ENCODE results near the gene SULT1C3. TPM values are rescaled to one million over a fixed set of nuclear protein-coding genes. Genes with fewer than 3 reads are reported as not detected.
"Not testable (repeated sequence)": the region's sequence is repeated elsewhere in the genome, so short reads cannot be mapped to it uniquely, and the experiment has no call there.

SULT1C3 gene
- polyA plus RNA-seq, 2 of the 4 experiments (the other 2 are of a cell fraction): not detected

DNA sequence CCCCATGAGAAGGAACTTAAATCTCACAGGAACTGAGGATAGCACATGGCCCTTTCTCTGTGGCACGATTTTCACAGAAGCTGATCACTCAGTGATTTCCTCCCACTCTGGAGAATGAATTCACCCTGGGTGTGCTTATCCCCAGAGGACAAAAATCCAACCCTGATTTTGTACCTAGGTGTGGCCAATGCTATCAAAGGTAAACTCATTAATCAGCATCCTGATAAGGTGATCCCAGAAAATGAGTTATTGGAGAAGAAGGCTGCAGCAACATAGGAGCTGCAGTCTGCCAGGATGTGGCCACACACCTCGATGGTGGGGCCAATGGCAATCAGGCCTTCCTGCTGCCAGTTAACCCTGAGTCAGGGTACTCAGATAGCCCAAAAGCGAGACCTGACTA, 40.7 kb downstream of the SULT1C3 start:
- no peaks in the 10 kb centered on the region for H3K9me3 ChIP-seq
- FAIRE-seq (no peak), ATAC-seq (no peak), DNase-seq (ENCODE audit: low read depth in 1 of 2, low spot score in 1 of 2) (no peak)
- WGBS (ENCODE audit: missing lambda C conversion rate): 68% methylated on average over 3 of the region's 3 CpGs
- H3K4me1 ChIP-seq: peaks cover 17% of the 10 kb centered on the region; the same call in 2 of the 3 replicates
- no peak overlapping the region for H3K4me3 ChIP-seq
- TF ChIP-seq SMC3 (IDR thresholded peaks at IDR 0.05) (no peak), EP300 (IDR thresholded peaks at IDR 0.05) (no peak), CHD4 (IDR thresholded peaks at IDR 0.05; ENCODE audit: borderline replicate concordance) (no peak), ZSCAN20 (CRISPR knock-in tag; IDR thresholded peaks at IDR 0.05) (no peak), EHMT2 (IDR thresholded peaks at IDR 0.05; ENCODE audit: low read depth) (no peak), CBX8 (IDR thresholded peaks at IDR 0.05) (no peak), CHD2 (IDR thresholded peaks at IDR 0.05; ENCODE audit: low read length, partially characterized antibody) (no peak), TFCP2L1 (CRISPR knock-in tag; IDR thresholded peaks at IDR 0.05) (no peak), NFE2L2 (conservative IDR thresholded peaks at IDR 0.05; ENCODE audit: low read length) (no peak), FOSL2 (IDR thresholded peaks at IDR 0.05) (no peak), FOSL2 (CRISPR knock-in tag; IDR thresholded peaks at IDR 0.05) (no peak), CBX2 (IDR thresholded peaks at IDR 0.05; ENCODE audit: borderline replicate concordance, low read depth) (no peak), MAZ (IDR thresholded peaks at IDR 0.05; ENCODE audit: borderline replicate concordance, low read depth, low read length) (no peak), TP53 (CRISPR knock-in tag; IDR thresholded peaks at IDR 0.05) (no peak), GATA3 (IDR thresholded peaks at IDR 0.05; ENCODE audit: borderline replicate concordance) (no peak)
- TF ChIP-seq, protein P1, sequence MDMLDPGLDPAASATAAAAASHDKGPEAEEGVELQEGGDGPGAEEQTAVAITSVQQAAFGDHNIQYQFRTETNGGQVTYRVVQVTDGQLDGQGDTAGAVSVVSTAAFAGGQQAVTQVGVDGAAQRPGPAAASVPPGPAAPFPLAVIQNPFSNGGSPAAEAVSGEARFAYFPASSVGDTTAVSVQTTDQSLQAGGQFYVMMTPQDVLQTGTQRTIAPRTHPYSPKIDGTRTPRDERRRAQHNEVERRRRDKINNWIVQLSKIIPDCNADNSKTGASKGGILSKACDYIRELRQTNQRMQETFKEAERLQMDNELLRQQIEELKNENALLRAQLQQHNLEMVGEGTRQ (IDR thresholded peaks at IDR 0.05): no peak
- TF ChIP-seq, protein P2, sequence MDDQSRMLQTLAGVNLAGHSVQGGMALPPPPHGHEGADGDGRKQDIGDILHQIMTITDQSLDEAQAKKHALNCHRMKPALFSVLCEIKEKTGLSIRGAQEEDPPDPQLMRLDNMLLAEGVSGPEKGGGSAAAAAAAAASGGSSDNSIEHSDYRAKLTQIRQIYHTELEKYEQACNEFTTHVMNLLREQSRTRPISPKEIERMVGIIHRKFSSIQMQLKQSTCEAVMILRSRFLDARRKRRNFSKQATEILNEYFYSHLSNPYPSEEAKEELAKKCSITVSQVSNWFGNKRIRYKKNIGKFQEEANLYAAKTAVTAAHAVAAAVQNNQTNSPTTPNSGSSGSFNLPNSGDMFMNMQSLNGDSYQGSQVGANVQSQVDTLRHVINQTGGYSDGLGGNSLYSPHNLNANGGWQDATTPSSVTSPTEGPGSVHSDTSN (IDR thresholded peaks at IDR 0.05): no peak
- TF ChIP-seq, protein P3, sequence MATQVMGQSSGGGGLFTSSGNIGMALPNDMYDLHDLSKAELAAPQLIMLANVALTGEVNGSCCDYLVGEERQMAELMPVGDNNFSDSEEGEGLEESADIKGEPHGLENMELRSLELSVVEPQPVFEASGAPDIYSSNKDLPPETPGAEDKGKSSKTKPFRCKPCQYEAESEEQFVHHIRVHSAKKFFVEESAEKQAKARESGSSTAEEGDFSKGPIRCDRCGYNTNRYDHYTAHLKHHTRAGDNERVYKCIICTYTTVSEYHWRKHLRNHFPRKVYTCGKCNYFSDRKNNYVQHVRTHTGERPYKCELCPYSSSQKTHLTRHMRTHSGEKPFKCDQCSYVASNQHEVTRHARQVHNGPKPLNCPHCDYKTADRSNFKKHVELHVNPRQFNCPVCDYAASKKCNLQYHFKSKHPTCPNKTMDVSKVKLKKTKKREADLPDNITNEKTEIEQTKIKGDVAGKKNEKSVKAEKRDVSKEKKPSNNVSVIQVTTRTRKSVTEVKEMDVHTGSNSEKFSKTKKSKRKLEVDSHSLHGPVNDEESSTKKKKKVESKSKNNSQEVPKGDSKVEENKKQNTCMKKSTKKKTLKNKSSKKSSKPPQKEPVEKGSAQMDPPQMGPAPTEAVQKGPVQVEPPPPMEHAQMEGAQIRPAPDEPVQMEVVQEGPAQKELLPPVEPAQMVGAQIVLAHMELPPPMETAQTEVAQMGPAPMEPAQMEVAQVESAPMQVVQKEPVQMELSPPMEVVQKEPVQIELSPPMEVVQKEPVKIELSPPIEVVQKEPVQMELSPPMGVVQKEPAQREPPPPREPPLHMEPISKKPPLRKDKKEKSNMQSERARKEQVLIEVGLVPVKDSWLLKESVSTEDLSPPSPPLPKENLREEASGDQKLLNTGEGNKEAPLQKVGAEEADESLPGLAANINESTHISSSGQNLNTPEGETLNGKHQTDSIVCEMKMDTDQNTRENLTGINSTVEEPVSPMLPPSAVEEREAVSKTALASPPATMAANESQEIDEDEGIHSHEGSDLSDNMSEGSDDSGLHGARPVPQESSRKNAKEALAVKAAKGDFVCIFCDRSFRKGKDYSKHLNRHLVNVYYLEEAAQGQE (IDR thresholded peaks at IDR 0.05): no peak
- TF ChIP-seq, protein P4, sequence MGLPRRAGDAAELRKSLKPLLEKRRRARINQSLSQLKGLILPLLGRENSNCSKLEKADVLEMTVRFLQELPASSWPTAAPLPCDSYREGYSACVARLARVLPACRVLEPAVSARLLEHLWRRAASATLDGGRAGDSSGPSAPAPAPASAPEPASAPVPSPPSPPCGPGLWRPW (IDR thresholded peaks at IDR 0.05): no peak
- TF ChIP-seq, protein P5, sequence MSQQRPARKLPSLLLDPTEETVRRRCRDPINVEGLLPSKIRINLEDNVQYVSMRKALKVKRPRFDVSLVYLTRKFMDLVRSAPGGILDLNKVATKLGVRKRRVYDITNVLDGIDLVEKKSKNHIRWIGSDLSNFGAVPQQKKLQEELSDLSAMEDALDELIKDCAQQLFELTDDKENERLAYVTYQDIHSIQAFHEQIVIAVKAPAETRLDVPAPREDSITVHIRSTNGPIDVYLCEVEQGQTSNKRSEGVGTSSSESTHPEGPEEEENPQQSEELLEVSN (IDR thresholded peaks at IDR 0.05; ENCODE audit: borderline replicate concordance, low read depth): no peak
- TF ChIP-seq, protein P6, sequence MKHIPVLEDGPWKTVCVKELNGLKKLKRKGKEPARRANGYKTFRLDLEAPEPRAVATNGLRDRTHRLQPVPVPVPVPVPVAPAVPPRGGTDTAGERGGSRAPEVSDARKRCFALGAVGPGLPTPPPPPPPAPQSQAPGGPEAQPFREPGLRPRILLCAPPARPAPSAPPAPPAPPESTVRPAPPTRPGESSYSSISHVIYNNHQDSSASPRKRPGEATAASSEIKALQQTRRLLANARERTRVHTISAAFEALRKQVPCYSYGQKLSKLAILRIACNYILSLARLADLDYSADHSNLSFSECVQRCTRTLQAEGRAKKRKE (CRISPR knock-in tag; IDR thresholded peaks at IDR 0.05; ENCODE audit: low read depth): no peak
- CTCF ChIA-PET: no interaction called here
- no peak overlapping the region for H3K4me2 ChIP-seq
- POLR2A ChIA-PET: no interaction called here
- 0 out of 6 replicates have a peak overlapping the region, but pooled peaks of 1 of the 2 experiments have one; percentile 21 for H3K27ac ChIP-seq

DNA sequence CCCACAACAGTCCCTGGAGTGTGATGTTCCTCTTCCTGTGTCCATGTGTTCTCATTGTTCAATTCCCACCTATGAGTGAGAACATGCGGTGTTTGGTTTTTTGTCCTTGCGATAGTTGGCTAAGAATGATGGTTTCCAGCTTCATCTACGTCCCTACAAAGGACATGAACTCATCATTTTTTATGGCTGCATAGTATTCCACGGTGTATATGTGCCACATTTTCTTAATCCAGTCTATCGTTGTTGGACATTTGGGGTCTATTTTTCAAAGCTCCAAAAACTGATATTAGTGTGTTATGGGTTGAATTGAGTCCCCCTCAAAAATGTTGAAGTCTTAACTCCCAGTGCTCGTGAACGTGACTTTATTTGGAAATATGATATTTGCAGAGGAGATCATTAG, 44.8 kb downstream of the SULT1C3 start:
- H3K9me3 ChIP-seq; ATAC-seq; DNase-seq (ENCODE audit: low read depth in 1 of 2, low spot score in 1 of 2); CTCF ChIA-PET; POLR2A ChIA-PET; H3K4me3 ChIP-seq; H3K4me2 ChIP-seq; FAIRE-seq; H3K27ac ChIP-seq: not testable (repeated sequence)
- WGBS (ENCODE audit: missing lambda C conversion rate): 63% methylated on average over 7 of the region's 7 CpGs
- H3K4me1 ChIP-seq: peaks cover 13% of the 10 kb centered on the region; the same call in 2 of the 3 replicates

Measured in A549 (cell line).